IMR-90 (cell line): ENCODE measurements around the gene TSPAN3. TPM values are rescaled to one million over a fixed set of nuclear protein-coding genes. Genes with fewer than 3 reads are reported as not detected.

Experiments used
- ATAC-seq: fragments of 200-7000 bp; cut with Tn5 transposase; 2 replicates; pipeline ENCODE4 v1.9.1; 2020; ENCODE audit warnings: low read depth, mild to moderate bottlenecking, moderate library complexity
- BruUV-seq: library from RNA; stranded (reverse); fragments of 400-500 nt; replicated peaks from 2 replicates; lab custom pipeline; 2021; lab: Mats Ljungman, UMichigan
- CTCF ChIA-PET: fragments of 300-600 bp; formaldehyde crosslinking; extraction: SDS; loops from one replicate; lab custom pipeline; 2021; ENCODE audit warnings: antibody characterized with exemption; lab: Yijun Ruan, JAX
- POLR2A ChIA-PET: fragments of 300-600 bp; sonication (Branson Sonifier 250); formaldehyde crosslinking; loops from one replicate; lab custom pipeline; 2022; ENCODE audit warnings: antibody characterized with exemption; ENCODE audit not compliant: unreplicated experiment; lab: Charles Lee
- DNase-seq: peaks from one replicate; pipeline ENCODE4 v3.0.0; 2013
- H2AFZ ChIP-seq: replicated peaks from 2 replicates; pipeline ENCODE3; 2013; ENCODE audit warnings: low read length, mild to moderate bottlenecking; ENCODE audit not compliant: poor library complexity
- H2AK5ac ChIP-seq: 2 replicates; pipeline ENCODE4 v1.6.1; 2013; ENCODE audit warnings: low read depth, low read length, inconsistent platforms
- H2AK9ac ChIP-seq: replicated peaks from 2 replicates; pipeline ENCODE3; 2013; ENCODE audit warnings: mild to moderate bottlenecking, low read depth, low read length, moderate library complexity; ENCODE audit not compliant: poor library complexity
- H2BK120ac ChIP-seq: 2 replicates; pipeline ENCODE4 v1.6.1; 2013; ENCODE audit warnings: low read depth, low read length, inconsistent platforms
- H2BK15ac ChIP-seq: 3 replicates; pipeline ENCODE4 v1.6.1; 2013; ENCODE audit warnings: low read depth, low read length, inconsistent platforms
- H2BK20ac ChIP-seq: 2 replicates; pipeline ENCODE4 v1.6.1; 2013; ENCODE audit warnings: low read depth, mild to moderate bottlenecking, inconsistent platforms, low read length, moderate library complexity
- H2BK5ac ChIP-seq: 2 replicates; pipeline ENCODE4 v1.6.1; 2013; ENCODE audit warnings: mild to moderate bottlenecking, low read depth, low read length, inconsistent platforms; ENCODE audit not compliant: poor library complexity, severe bottlenecking
- H3K14ac ChIP-seq: replicated peaks from 2 replicates; pipeline ENCODE4 v1.6.1; 2013; ENCODE audit warnings: low read depth, low read length, inconsistent platforms
- H3K18ac ChIP-seq: 2 replicates; pipeline ENCODE4 v1.6.1; 2013; ENCODE audit warnings: low read depth, low read length, control low read depth
- H3K23ac ChIP-seq: 2 replicates; pipeline ENCODE4 v1.6.1; 2013; ENCODE audit warnings: low read depth, low read length, inconsistent platforms
- H3K27ac ChIP-seq: 2 replicates; pipeline ENCODE4 v1.5.1; 2013; ENCODE audit warnings: mild to moderate bottlenecking, control low read depth, low read length; ENCODE audit not compliant: insufficient read depth
- H3K27me3 ChIP-seq: 2 replicates; pipeline ENCODE4 v1.6.1; 2013; ENCODE audit warnings: low read length; ENCODE audit not compliant: control insufficient read depth, insufficient read depth
- H3K36me3 ChIP-seq: 2 replicates; pipeline ENCODE4 v1.6.1; 2013; ENCODE audit warnings: low read length, mixed read lengths; ENCODE audit not compliant: control insufficient read depth, insufficient read depth
- H3K4ac ChIP-seq: 2 replicates; pipeline ENCODE4 v1.6.1; 2013; ENCODE audit warnings: low read depth, low read length, inconsistent platforms
- H3K4me1 ChIP-seq: 2 replicates; pipeline ENCODE4 v1.6.1; 2013; ENCODE audit warnings: low read length, mixed read lengths; ENCODE audit not compliant: control insufficient read depth, insufficient read depth
- H3K4me2 ChIP-seq: 2 replicates; pipeline ENCODE4 v1.6.1; 2013; ENCODE audit warnings: low read depth, mild to moderate bottlenecking, control low read depth, low read length, moderate library complexity
- H3K4me3 ChIP-seq: 2 replicates; pipeline ENCODE4 v1.5.1; 2013; ENCODE audit warnings: low read depth, mild to moderate bottlenecking, control low read depth, low read length, moderate library complexity; ENCODE audit not compliant: insufficient read depth
- H3K56ac ChIP-seq: 2 replicates; pipeline ENCODE4 v1.6.1; 2013; ENCODE audit warnings: low read length, inconsistent platforms; ENCODE audit not compliant: insufficient read depth; ENCODE audit errors: extremely low read depth
- H3K79me1 ChIP-seq, 2 experiments: 2 replicates each; pipeline ENCODE4 v1.6.1; 2013; ENCODE audit warnings: low read length in 2 of 2, inconsistent platforms in 1 of 2, low read depth in 1 of 2
- H3K9ac ChIP-seq: 2 replicates; pipeline ENCODE4 v1.6.1; 2013; ENCODE audit warnings: low read depth, low read length, control low read depth
- H3K9me1 ChIP-seq: 2 replicates; pipeline ENCODE4 v1.6.1; 2013; ENCODE audit warnings: low read length, inconsistent platforms; ENCODE audit not compliant: insufficient read depth
- H3K9me3 ChIP-seq: 2 replicates; pipeline ENCODE4 v1.6.1; 2013; ENCODE audit warnings: low read length; ENCODE audit not compliant: control insufficient read depth, insufficient read depth
- H4K20me1 ChIP-seq: 2 replicates; pipeline ENCODE4 v1.6.1; 2013; ENCODE audit warnings: low read length, inconsistent platforms; ENCODE audit not compliant: insufficient read depth
- H4K5ac ChIP-seq: 2 replicates; pipeline ENCODE4 v1.6.1; 2013; ENCODE audit warnings: mild to moderate bottlenecking, low read depth, low read length, control low read depth
- H4K8ac ChIP-seq, 2 experiments: 2 replicates each; pipeline ENCODE4 v1.6.1; 2013; ENCODE audit warnings: low read depth in 2 of 2, low read length in 2 of 2, control low read depth in 1 of 2, inconsistent platforms in 1 of 2
- H4K91ac ChIP-seq: 2 replicates; pipeline ENCODE4 v1.6.1; 2013; ENCODE audit warnings: low read depth, low read length, inconsistent platforms; ENCODE audit not compliant: insufficient read depth
- BHLHE40 ChIP-seq: fragments of 150-350 bp; IDR thresholded peaks from 2 replicates; pipeline ENCODE4 v1.6.1; 2016; ENCODE audit warnings: mild to moderate bottlenecking, low read depth, low read length
- CEBPB ChIP-seq: IDR thresholded peaks from 2 replicates; pipeline ENCODE4 v1.6.1; 2012; ENCODE audit warnings: low read depth, low read length, improper control_type of control experiment
- CHD1 ChIP-seq: IDR thresholded peaks from 2 replicates; pipeline ENCODE4 v1.6.1; 2012; ENCODE audit warnings: low read depth, low read length, improper control_type of control experiment
- CTCF ChIP-seq: conservative IDR thresholded peaks from 2 replicates; pipeline ENCODE4 v1.5.1; 2012; ENCODE audit warnings: mild to moderate bottlenecking, low read depth, low read length, improper control_type of control experiment
- ELK1 ChIP-seq: fragments of 150-350 bp; IDR thresholded peaks from 2 replicates; pipeline ENCODE4 v1.6.1; 2016; ENCODE audit warnings: low read depth, mild to moderate bottlenecking, low read length, moderate library complexity, borderline replicate concordance
- FOS ChIP-seq: fragments of 150-350 bp; IDR thresholded peaks from 2 replicates; pipeline ENCODE4 v1.6.1; 2016; ENCODE audit warnings: low read depth, low read length
- MAZ ChIP-seq: IDR thresholded peaks from 2 replicates; pipeline ENCODE4 v1.6.1; 2012; ENCODE audit warnings: low read depth, mild to moderate bottlenecking, low read length, improper control_type of control experiment, moderate library complexity, borderline replicate concordance
- MXI1 ChIP-seq: IDR thresholded peaks from 2 replicates; pipeline ENCODE4 v1.6.1; 2012; ENCODE audit warnings: low read depth, mild to moderate bottlenecking, low read length, moderate library complexity, borderline replicate concordance
- NFE2L2 ChIP-seq: fragments of 150-350 bp; IDR thresholded peaks from 2 replicates; pipeline ENCODE4 v1.6.1; 2016; ENCODE audit warnings: low read depth, mild to moderate bottlenecking, low read length
- RAD21 ChIP-seq: IDR thresholded peaks from 2 replicates; pipeline ENCODE4 v1.6.1; 2012; ENCODE audit warnings: low read length, improper control_type of control experiment
- RCOR1 ChIP-seq: IDR thresholded peaks from 2 replicates; pipeline ENCODE4 v1.6.1; 2012; ENCODE audit warnings: mild to moderate bottlenecking, low read length, improper control_type of control experiment; ENCODE audit not compliant: insufficient replicate concordance
- SMC3 ChIP-seq: fragments of 150-350 bp; IDR thresholded peaks from 2 replicates; pipeline ENCODE4 v1.6.1; 2016; ENCODE audit warnings: low read depth, mild to moderate bottlenecking, antibody characterized with exemption, low read length, moderate library complexity
- WGBS, 2 experiments: methylation state at CpG; one replicate each; pipeline versions ENCODE4 v1.1.5 to v1.1.7; 2013; ENCODE audit warnings: missing lambda C conversion rate in 2 of 2; ENCODE audit not compliant: insufficient read length in 1 of 2; ENCODE audit errors: extremely low coverage in 2 of 2; 5-methylcytosine and 5-hydroxymethylcytosine counted together
- dilution Hi-C: fragments of 300-500 bp; cut with HindIII; formaldehyde crosslinking; loops from one replicate; pipeline ENCODE4 v1.14.3; 2018; ENCODE audit warnings: low sequenced_read_pairs; ENCODE audit not compliant: unreplicated experiment
- in situ Hi-C: fragments of 300-500 bp; cut with MboI; formaldehyde crosslinking; loops from 3 replicates; pipeline ENCODE4 v1.14.3; 2019; ENCODE audit warnings: low sequenced_read_pairs, inconsistent platforms, mixed read lengths
- intact Hi-C: fragments of 100-400 bp; cut with micrococcal nuclease; formaldehyde crosslinking; loops from 2 replicates; pipeline ENCODE4 v1.10.0; 2022
- polyA plus RNA-seq, 3 experiments: library from polyadenylated mRNA; depleted of rRNA; stranded (reverse); fragments of >200 nt; gene quantifications; 2 replicates each; pipeline ENCODE4 v1.2.3, GENCODE V29; 2012; ENCODE audit warnings: low replicate concordance in 1 of 3
- total RNA-seq: library from RNA; depleted of rRNA; stranded (reverse); fragments of >200 nt; gene quantifications from 2 replicates; pipeline ENCODE4 v1.2.3, GENCODE V29; 2012

TSPAN3 gene
- total and polyA plus RNA-seq, 2 of the 4 experiments (the other 2 are of a cell fraction), result 270 to 295 TPM

GRCh38 chr15:77042245-77042919 is 28.5 kb downstream of the TSPAN3 start:
- BruUV-seq, result no TSS peak
- no peak overlapping the region for H4K91ac ChIP-seq
- CTCF ChIA-PET, result interaction anchor here (1.5 kb wide), 1 partner anchor 76 kb away, joined by 3 read pairs; no protein-coding TSS in a partner anchor

More at GRCh38 chr15:77042245-77042919, 28.5 kb downstream of the TSPAN3 start:
- Histone ChIP-seq H2AK5ac (no peak overlapping the region), H3K18ac (no peak overlapping the region), H2BK15ac (no peak overlapping the region), H3K4me1 (no peaks in the 10 kb centered on the region), H3K4me3 (no peak overlapping the region), H3K4me2 (no peak overlapping the region), H3K36me3 (peaks cover 33% of the 10 kb centered on the region), H4K20me1 (no peaks in the 10 kb centered on the region), H3K27me3 (no peaks in the 10 kb centered on the region), H2AFZ (no peak overlapping the region), H2BK5ac (no peak overlapping the region), H3K9me3 (no peaks in the 10 kb centered on the region), H3K23ac (no peak overlapping the region), H3K9me1 (peaks cover 12% of the 10 kb centered on the region; the same call in 1 of the 2 replicates), H2BK20ac (no peak overlapping the region), H3K9ac (no peak overlapping the region), H3K14ac (no peak overlapping the region), H2AK9ac (no peak overlapping the region), H2BK120ac (no peak overlapping the region), H3K56ac (no peak overlapping the region), H3K79me1 (peaks cover 13 to 33% of the 10 kb centered on the region in 2 experiments; a peak in 3 of 4 replicates), H3K4ac (no peak overlapping the region), H4K5ac (no peak overlapping the region), H4K8ac (no peak overlapping the region), H3K27ac (no peak overlapping the region)
- TF ChIP-seq RAD21, result no peak
- TF ChIP-seq FOS, result no peak
- no peak for TF ChIP-seq RCOR1
- no peak for TF ChIP-seq ELK1
- TF ChIP-seq CHD1, result no peak
- TF ChIP-seq CTCF, result no peak
- TF ChIP-seq MXI1, result no peak
- no peak for TF ChIP-seq BHLHE40
- no peak for TF ChIP-seq SMC3
- no peak for TF ChIP-seq CEBPB
- TF ChIP-seq NFE2L2, result no peak
- TF ChIP-seq MAZ, result no peak
- DNase-seq (no peak), ATAC-seq (no peak)
- in situ Hi-C loops (no loop called here), dilution Hi-C loops (no loop called here), intact Hi-C loops (no loop called here)
- POLR2A ChIA-PET, result no interaction called here
- WGBS, 2 experiments, result 70% methylated on average over 2 of the region's 8 CpGs; no CpG with 5 or more reads in 1 of the 2 experiments
